Measurements from ENCODE around the gene CBLB. TPM values are rescaled to one million over a fixed set of nuclear protein-coding genes. Genes with fewer than 3 reads are reported as not detected.

Gene CBLB
- total RNA-seq (2021; ENCODE audit: unreplicated experiment) (8.6 TPM), Bru-seq, nascent RNA (percentile 69 among the genes with signal in this experiment), BruChase-seq, experiment 1, labeled RNA remaining after a 2-hour chase (percentile 50 among the genes with signal in this experiment), BruChase-seq, experiment 2, labeled RNA remaining after a 6-hour chase (percentile 43 among the genes with signal in this experiment)
- 4.2 TPM for polyA plus RNA-seq (2012; ENCODE audit: insufficient read length)
- long read RNA-seq, full-length matches to known transcripts: 2 of 9 reads
- long read RNA-seq, partial matches to known transcripts: 3 of 9 reads
- long read RNA-seq, other reads (novel, unspliced or antisense): 4 of 9 reads

GRCh38 chr3:105868742-105869530 is at the start of gene CBLB:
TSS of gene CBLB (minus strand) at chr3:105869012. CDS start at chr3:105867577, 1,435 bp downstream.
- Histone ChIP-seq H3K27ac (ENCODE audit: low read length) (peak within 1 kb of the TSS; percentile 88), H3K9me3 (ENCODE audit: control insufficient read depth, insufficient read depth, low read depth, low read length) (no peaks in the 10 kb centered on the region), H3K27me3 (ENCODE audit: control insufficient read depth, insufficient read depth, low read length) (no peaks in the 10 kb centered on the region), H3K4me3 (ENCODE audit: low read depth in 2 of 2, low read length in 2 of 2) (peak within 1 kb of the TSS; percentile 91 to 99), H3K4me1 (ENCODE audit: control insufficient read depth, insufficient read depth, low read length) (peaks cover 16% of the 10 kb centered on the region), H3K36me3 (ENCODE audit: control insufficient read depth, insufficient read depth, low read length) (no peaks in the 10 kb centered on the region)
- DNase-seq (ENCODE audit: low read depth, low spot score): peak; percentile 76
- in situ Hi-C loops (cut with HindIII; ENCODE audit: low pct_unique_long_range_greater_than_20kb, low sequenced_read_pairs): no loop called here
- peak; percentile 98 for ATAC-seq
- intact Hi-C loops (cut with micrococcal nuclease; ENCODE audit: unreplicated experiment): loop anchor here (10.0 kb wide), 1 partner anchor 64 kb away; no protein-coding TSS in a partner anchor
- no peak for TF ChIP-seq REST (IDR thresholded peaks at IDR 0.05; ENCODE audit: insufficient read depth in 1 of 2, low read depth in 2 of 2, low read length in 1 of 2)
- peak; percentile 59; the same call in 1 of the 2 replicates for TF ChIP-seq POLR2AphosphoS5 (IDR thresholded peaks at IDR 0.05; ENCODE audit: low read depth, low read length)
- TF ChIP-seq SIN3A (IDR thresholded peaks at IDR 0.05; ENCODE audit: borderline replicate concordance, insufficient read depth, low read depth, low read length): peak; percentile 53; the same call in 1 of the 2 replicates
- ChIA-PET POLR2A (interaction anchor here (0.6 kb wide), 1 partner anchor 29 kb away, joined by 3 read pairs; no protein-coding TSS in a partner anchor), CTCF (no interaction called here)
- BruUV-seq (replicated peaks): no TSS peak

GRCh38 chr3:105916767-105917166 is 48.0 kb upstream of the CBLB start:
- H3K27me3 ChIP-seq (ENCODE audit: control insufficient read depth, insufficient read depth, low read length): no peaks in the 10 kb centered on the region
- DNase-seq (ENCODE audit: low read depth, low spot score) (no peak), ATAC-seq (no peak)
- no peaks in the 10 kb centered on the region for H3K9me3 ChIP-seq (ENCODE audit: control insufficient read depth, insufficient read depth, low read depth, low read length)
- H3K27ac ChIP-seq (ENCODE audit: low read length): no peak overlapping the region
- no peaks in the 10 kb centered on the region for H3K4me1 ChIP-seq (ENCODE audit: control insufficient read depth, insufficient read depth, low read length)
- ChIA-PET POLR2A (no interaction called here), CTCF (no interaction called here)
- in situ Hi-C loops (cut with HindIII; ENCODE audit: low pct_unique_long_range_greater_than_20kb, low sequenced_read_pairs) (no loop called here), intact Hi-C loops (cut with micrococcal nuclease; ENCODE audit: unreplicated experiment) (no loop called here)
- no peaks in the 10 kb centered on the region for H3K36me3 ChIP-seq (ENCODE audit: control insufficient read depth, insufficient read depth, low read length)
- BruUV-seq (replicated peaks): no TSS peak
- no peak overlapping the region for H3K4me3 ChIP-seq (ENCODE audit: low read depth in 2 of 2, low read length in 2 of 2)
- TF ChIP-seq CTCF (IDR thresholded peaks at IDR 0.05) (no peak), TCF7L2 (IDR thresholded peaks at IDR 0.05; ENCODE audit: low read depth, low read length) (no peak), POLR2AphosphoS5 (IDR thresholded peaks at IDR 0.05; ENCODE audit: low read depth, low read length) (no peak), REST (IDR thresholded peaks at IDR 0.05; ENCODE audit: insufficient read depth in 1 of 2, low read depth in 2 of 2, low read length in 1 of 2) (no peak)
